HG02981 (cell line): ENCODE data around the gene KCNN3.

Experiments
- ATAC-seq: cut with Tn5 transposase; IDR thresholded peaks from one replicate; pipeline ENCODE4 v1.9.1; 2021; ENCODE audit warnings: mild to moderate bottlenecking, moderate library complexity; ENCODE audit not compliant: unreplicated experiment

KCNN3 gene

GRCh38 chr1:154842635-154843034 is 27.4 kb downstream of the KCNN3 start:
- ATAC-seq, result no peak

GRCh38 chr1:154841384-154841783 is 28.7 kb downstream of the KCNN3 start:
- ATAC-seq, result no peak

GRCh38 chr1:154840269-154841176 is 29.6 kb downstream of the KCNN3 start:
- no peak for ATAC-seq

- no peak for ATAC-seq
Observed at GRCh38 chr1:154839691-154840090, 30.4 kb downstream of the KCNN3 start.

- ATAC-seq, result no peak
Observed at GRCh38 chr1:154838988-154839387, 31.1 kb downstream of the KCNN3 start.

- ATAC-seq, result no peak
Observed at GRCh38 chr1:154838461-154838860, 31.6 kb downstream of the KCNN3 start.

GRCh38 chr1:154837672-154838171 is 32.4 kb downstream of the KCNN3 start:
- peak; percentile 56 for ATAC-seq

GRCh38 chr1:154837034-154837671 is 32.9 kb downstream of the KCNN3 start:
- no peak for ATAC-seq

GRCh38 chr1:154835531-154836324 is 34.4 kb downstream of the KCNN3 start:
- ATAC-seq, result no peak

- ATAC-seq, result no peak
Observed at GRCh38 chr1:154833841-154834240, 36.2 kb downstream of the KCNN3 start.

GRCh38 chr1:154833209-154833608 is 36.9 kb downstream of the KCNN3 start:
- ATAC-seq, result no peak

GRCh38 chr1:154832384-154832783 is 37.7 kb downstream of the KCNN3 start:
- ATAC-seq, result no peak

- ATAC-seq, result no peak
Observed at GRCh38 chr1:154831462-154831861, 38.6 kb downstream of the KCNN3 start.

- no peak for ATAC-seq
Observed at GRCh38 chr1:154829062-154829461, 41.0 kb downstream of the KCNN3 start.

- ATAC-seq, result no peak
Observed at GRCh38 chr1:154824179-154825000, 45.7 kb downstream of the KCNN3 start.

GRCh38 chr1:154822717-154823116 is 47.4 kb downstream of the KCNN3 start:
- no peak for ATAC-seq

- no peak for ATAC-seq
Observed at GRCh38 chr1:154822233-154822632, 47.8 kb downstream of the KCNN3 start.

GRCh38 chr1:154821083-154821482 is 49.0 kb downstream of the KCNN3 start:
- ATAC-seq, result no peak

GRCh38 chr1:154820646-154821045 is 49.4 kb downstream of the KCNN3 start:
- no peak for ATAC-seq
